Activated CD4-positive, alpha-beta T cell treated with anti-CD3 and anti-CD28 coated beads, Interleukin-2, amount 10 ng/mL, durations not matched to agents 7 days and 5 days (primary cell): ENCODE results near the gene GLB1L2. TPM values are rescaled to one million over a fixed set of nuclear protein-coding genes. Genes with fewer than 3 reads are reported as not detected.

Experiments used
- CTCF ChIA-PET: fragments of 350-600 bp; sonication (Branson Sonifier 250); formaldehyde crosslinking; loops from one replicate; lab custom pipeline; 2021; ENCODE audit warnings: antibody characterized with exemption; lab: Charles Lee
- POLR2A ChIA-PET: fragments of 350-600 bp; sonication (Branson Sonifier 250); formaldehyde crosslinking; loops from one replicate; lab custom pipeline; 2021; ENCODE audit warnings: antibody characterized with exemption; lab: Charles Lee
- DNase-seq: peaks from one replicate; pipeline ENCODE4 v3.0.0-alpha.2; 2020
- H3K27ac Mint-ChIP-seq: one replicate; pipeline ENCODE4 v1.8.0; 2021; ENCODE audit warnings: mild to moderate bottlenecking, moderate library complexity, mixed read lengths
- H3K27me3 Mint-ChIP-seq: one replicate; pipeline ENCODE4 v1.8.0; 2021; ENCODE audit warnings: mixed read lengths
- H3K36me3 Mint-ChIP-seq: one replicate; pipeline ENCODE4 v1.8.0; 2021; ENCODE audit warnings: low read depth, mixed read lengths
- H3K4me1 Mint-ChIP-seq: one replicate; pipeline ENCODE4 v1.8.0; 2021; ENCODE audit warnings: mixed read lengths
- H3K4me3 Mint-ChIP-seq: one replicate; pipeline ENCODE4 v1.8.0; 2021; ENCODE audit warnings: mild to moderate bottlenecking, moderate library complexity, mixed read lengths
- H3K9me3 Mint-ChIP-seq: one replicate; pipeline ENCODE4 v1.8.0; 2021; ENCODE audit warnings: mixed read lengths
- total RNA-seq, 2 experiments: library from RNA; stranded (reverse); gene quantifications; one replicate each; pipeline ENCODE4 v1.2.3, GENCODE V29; 2021

The GLB1L2 gene
- total RNA-seq, 2 experiments from 2014 or later = 1.6 to 2.4 TPM

GRCh38 chr11:134390706-134391569 lies 59.1 kb downstream of the GLB1L2 start:
- Mint-ChIP-seq H3K9me3 (no peaks in the 10 kb centered on the region), H3K36me3 (no peaks in the 10 kb centered on the region), H3K27me3 (peaks cover 4% of the 10 kb centered on the region), H3K27ac (no peak overlapping the region), H3K4me3 (no peak overlapping the region), H3K4me1 (peaks cover 19% of the 10 kb centered on the region)
- POLR2A ChIA-PET = no interaction called here
- DNase-seq = no peak
- CTCF ChIA-PET = interaction anchor here (0.6 kb wide), 1 partner anchor 95 kb away, joined by 3 read pairs; no protein-coding TSS in a partner anchor

DNA sequence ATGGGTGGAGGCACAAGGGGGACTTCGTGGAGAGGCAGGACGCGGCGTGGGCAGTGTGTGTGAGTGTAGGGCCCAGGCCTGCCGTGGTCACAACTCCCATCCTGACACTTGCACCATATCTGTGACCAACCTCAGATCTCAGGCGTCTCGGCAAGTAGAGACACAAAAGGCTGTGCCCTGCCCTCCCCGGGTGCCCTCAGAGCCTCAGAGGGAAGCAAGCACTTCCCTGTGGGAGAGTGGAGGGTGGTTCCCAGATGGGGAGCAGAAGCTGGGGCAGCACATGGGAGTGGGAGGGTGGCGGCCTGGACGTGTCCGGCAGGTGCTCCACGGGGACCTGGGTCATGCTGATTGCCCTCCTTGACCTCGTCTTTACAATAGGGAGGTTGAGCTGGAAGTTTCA lies 59.9 kb downstream of the GLB1L2 start:
- ChIA-PET CTCF (no interaction called here), POLR2A (no interaction called here)
- H3K4me1 Mint-ChIP-seq = peaks cover 12% of the 10 kb centered on the region
- DNase-seq = no peak
- H3K27ac Mint-ChIP-seq = no peak overlapping the region
- H3K9me3 Mint-ChIP-seq = no peaks in the 10 kb centered on the region
- H3K27me3 Mint-ChIP-seq = no peaks in the 10 kb centered on the region
- no peak overlapping the region for H3K4me3 Mint-ChIP-seq
- H3K36me3 Mint-ChIP-seq = no peaks in the 10 kb centered on the region

DNA sequence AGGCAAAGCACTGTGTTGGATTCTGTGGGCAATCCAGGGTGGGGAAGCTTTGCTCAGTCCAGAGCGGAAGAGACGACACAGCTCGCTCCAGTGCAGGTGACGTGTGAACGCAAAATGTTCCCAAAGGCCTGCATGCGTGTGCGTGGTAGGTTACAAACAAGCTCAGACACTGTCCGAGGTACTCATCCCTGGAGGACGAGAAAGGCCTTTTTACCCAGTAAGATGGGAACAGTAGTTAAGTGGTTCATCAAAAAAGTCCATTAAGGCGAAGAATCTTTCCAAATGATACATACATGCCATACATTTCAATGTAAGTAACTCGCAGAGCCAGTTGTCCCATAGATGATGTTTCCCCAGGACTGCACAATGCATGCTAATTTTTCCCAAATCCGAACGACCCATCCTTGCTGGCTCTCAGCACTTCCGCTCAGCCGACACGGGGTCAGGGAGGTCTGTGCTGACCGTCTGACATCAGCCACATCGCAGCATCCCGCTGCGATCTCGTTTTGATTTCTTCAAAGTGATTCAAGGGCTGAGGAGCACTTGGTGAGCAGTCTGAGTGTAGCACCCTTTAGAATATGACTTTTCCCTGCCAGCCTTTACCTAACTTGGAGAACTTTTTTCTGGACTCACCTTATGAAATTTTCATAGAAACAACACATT lies 61.3 kb downstream of the GLB1L2 start:
- Mint-ChIP-seq H3K27me3 (no peaks in the 10 kb centered on the region), H3K9me3 (no peaks in the 10 kb centered on the region), H3K36me3 (no peaks in the 10 kb centered on the region), H3K4me1 (peaks cover 3% of the 10 kb centered on the region), H3K27ac (no peak overlapping the region), H3K4me3 (no peak overlapping the region)
- ChIA-PET CTCF (no interaction called here), POLR2A (no interaction called here)
- DNase-seq = no peak

- Mint-ChIP-seq H3K9me3 (no peaks in the 10 kb centered on the region), H3K4me3 (no peak overlapping the region)
- POLR2A ChIA-PET = no interaction called here
Observed at GRCh38 chr11:134393638-134394037, 61.9 kb downstream of the GLB1L2 start.

DNA sequence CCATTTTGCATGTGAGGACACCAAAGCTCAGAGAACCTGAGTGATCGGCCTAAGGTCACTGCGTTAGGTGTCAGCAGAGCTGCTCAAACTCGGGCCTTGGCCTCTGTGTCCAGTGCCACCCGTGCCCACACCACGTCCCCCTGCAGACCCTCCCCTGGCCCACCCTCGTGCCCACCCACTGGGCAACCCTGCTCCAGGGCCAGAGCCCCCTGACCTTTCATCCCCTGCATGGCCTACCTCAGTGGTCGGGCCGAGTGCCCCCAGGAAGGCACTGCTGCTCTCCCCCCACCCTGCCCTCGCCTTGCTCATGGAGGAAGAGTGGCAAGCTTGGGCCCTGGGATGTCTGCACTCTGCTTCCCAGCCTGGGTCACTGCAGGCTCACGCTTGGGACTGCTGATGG lies 62.5 kb downstream of the GLB1L2 start:
- CTCF ChIA-PET = no interaction called here
- H3K36me3 Mint-ChIP-seq = no peaks in the 10 kb centered on the region
- H3K4me1 Mint-ChIP-seq = no peaks in the 10 kb centered on the region
- H3K9me3 Mint-ChIP-seq = no peaks in the 10 kb centered on the region
- H3K27ac Mint-ChIP-seq = no peak overlapping the region
- no peak overlapping the region for H3K4me3 Mint-ChIP-seq
- H3K27me3 Mint-ChIP-seq = no peaks in the 10 kb centered on the region
- POLR2A ChIA-PET = no interaction called here
- DNase-seq = no peak

More at GRCh38 chr11:134393638-134394037, 61.9 kb downstream of the GLB1L2 start:
- H3K4me1 Mint-ChIP-seq = peaks cover 3% of the 10 kb centered on the region
- H3K27me3 Mint-ChIP-seq = no peaks in the 10 kb centered on the region
- CTCF ChIA-PET = no interaction called here
- DNase-seq = no peak
- no peaks in the 10 kb centered on the region for H3K36me3 Mint-ChIP-seq
- no peak overlapping the region for H3K27ac Mint-ChIP-seq

DNA sequence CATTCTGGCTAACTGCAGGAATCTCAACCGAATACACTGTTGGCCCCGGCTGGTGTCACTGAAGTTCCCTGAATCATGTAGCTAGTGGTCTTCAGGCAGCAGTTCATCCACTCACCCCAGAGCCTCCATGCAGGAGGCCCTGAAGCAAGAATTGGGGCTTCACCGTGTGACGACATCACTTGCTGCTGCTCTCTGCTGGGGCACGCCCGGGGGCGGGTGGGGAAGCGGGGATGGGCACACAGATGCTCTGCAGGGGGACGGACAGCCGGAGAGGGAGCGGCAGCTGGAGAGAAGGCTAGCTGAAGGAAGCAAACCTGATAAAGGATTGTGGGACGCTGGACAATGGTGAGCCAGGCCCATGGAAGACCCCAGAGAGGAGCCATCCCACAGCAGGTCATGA lies 63.2 kb downstream of the GLB1L2 start:
- H3K9me3 Mint-ChIP-seq = no peaks in the 10 kb centered on the region
- POLR2A ChIA-PET = no interaction called here
- no peaks in the 10 kb centered on the region for H3K27me3 Mint-ChIP-seq
- no peak overlapping the region for H3K4me3 Mint-ChIP-seq
- no peak for DNase-seq
- no peaks in the 10 kb centered on the region for H3K4me1 Mint-ChIP-seq
- H3K36me3 Mint-ChIP-seq = no peaks in the 10 kb centered on the region
- CTCF ChIA-PET = no interaction called here
- no peak overlapping the region for H3K27ac Mint-ChIP-seq

GRCh38 chr11:134397304-134398078 lies 65.7 kb downstream of the GLB1L2 start:
- H3K4me3 Mint-ChIP-seq = no peak overlapping the region
- H3K36me3 Mint-ChIP-seq = no peaks in the 10 kb centered on the region
- no peaks in the 10 kb centered on the region for H3K4me1 Mint-ChIP-seq
- CTCF ChIA-PET = no interaction called here
- peaks cover 9% of the 10 kb centered on the region for H3K27me3 Mint-ChIP-seq
- no peak overlapping the region for H3K27ac Mint-ChIP-seq
- POLR2A ChIA-PET = no interaction called here
- no peak for DNase-seq
- H3K9me3 Mint-ChIP-seq = no peaks in the 10 kb centered on the region

GRCh38 chr11:134398079-134398444 lies 66.3 kb downstream of the GLB1L2 start:
- ChIA-PET POLR2A (no interaction called here), CTCF (no interaction called here)
- Mint-ChIP-seq H3K4me1 (no peaks in the 10 kb centered on the region), H3K9me3 (no peaks in the 10 kb centered on the region), H3K36me3 (no peaks in the 10 kb centered on the region), H3K27ac (no peak overlapping the region), H3K4me3 (no peak overlapping the region), H3K27me3 (peaks cover 9% of the 10 kb centered on the region)
- DNase-seq = no peak

DNA sequence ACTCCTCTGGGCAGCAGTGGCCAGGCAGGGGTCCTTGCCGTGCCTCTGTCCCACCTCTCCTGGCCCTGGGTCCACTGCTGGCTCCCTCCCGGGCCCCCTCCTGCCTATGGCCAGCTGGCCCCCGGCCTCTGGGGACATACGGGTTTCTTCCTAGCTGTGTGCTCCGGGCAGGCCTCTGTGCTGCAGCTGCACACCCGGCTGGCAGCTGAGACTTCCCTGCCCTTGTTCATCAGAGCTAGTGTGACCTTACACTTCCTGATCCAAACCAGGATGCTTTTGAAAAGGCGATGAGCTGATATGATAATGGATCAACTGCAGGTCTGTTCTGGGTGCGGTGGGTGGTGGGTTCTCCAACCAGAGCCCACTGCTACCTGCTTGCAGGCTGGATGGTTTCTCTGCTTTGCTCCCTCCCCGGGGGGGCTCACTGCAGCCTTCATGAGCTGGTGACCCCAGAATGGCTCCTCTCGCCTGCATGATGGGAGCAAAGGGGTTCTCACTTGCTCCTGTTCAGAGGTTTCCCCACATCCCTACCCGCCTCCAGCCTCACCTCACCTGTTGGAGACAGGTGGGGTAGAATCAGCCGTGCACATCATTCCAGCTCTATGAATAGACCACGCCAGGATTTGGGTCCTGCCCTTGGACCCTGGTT lies 67.0 kb downstream of the GLB1L2 start:
- ChIA-PET POLR2A (no interaction called here), CTCF (no interaction called here)
- H3K4me3 Mint-ChIP-seq = no peak overlapping the region
- H3K36me3 Mint-ChIP-seq = no peaks in the 10 kb centered on the region
- no peaks in the 10 kb centered on the region for H3K4me1 Mint-ChIP-seq
- no peak for DNase-seq
- H3K9me3 Mint-ChIP-seq = no peaks in the 10 kb centered on the region
- no peak overlapping the region for H3K27ac Mint-ChIP-seq
- H3K27me3 Mint-ChIP-seq = peaks cover 9% of the 10 kb centered on the region

- DNase-seq = no peak
- Mint-ChIP-seq H3K4me1 (no peaks in the 10 kb centered on the region), H3K36me3 (no peaks in the 10 kb centered on the region), H3K27ac (no peak overlapping the region), H3K4me3 (no peak overlapping the region), H3K27me3 (peaks cover 9% of the 10 kb centered on the region), H3K9me3 (no peaks in the 10 kb centered on the region)
- ChIA-PET POLR2A (no interaction called here), CTCF (no interaction called here)
Observed at GRCh38 chr11:134399293-134399654, 67.5 kb downstream of the GLB1L2 start.

DNA sequence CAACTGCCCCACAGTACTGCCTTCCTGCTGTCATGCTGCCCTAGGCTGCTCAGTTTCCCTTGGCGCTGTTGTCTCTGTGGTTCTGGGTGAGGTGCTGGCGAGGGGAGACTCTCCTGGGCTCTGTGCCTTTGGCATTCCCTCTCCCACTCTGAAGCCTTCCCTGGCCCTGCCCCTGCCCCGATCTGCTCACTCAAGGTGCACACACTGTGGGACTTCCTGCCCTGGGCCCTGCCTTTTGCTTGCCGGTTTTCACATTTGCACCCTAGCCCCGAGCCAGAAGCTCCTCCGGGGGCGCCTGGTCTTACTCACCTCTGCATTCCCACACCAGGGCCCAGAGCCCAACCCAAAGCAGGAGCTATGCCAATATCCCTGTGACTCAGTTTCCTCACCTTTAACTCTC lies 68.2 kb downstream of the GLB1L2 start:
- peaks cover 9% of the 10 kb centered on the region for H3K27me3 Mint-ChIP-seq
- POLR2A ChIA-PET = no interaction called here
- DNase-seq = no peak
- no peak overlapping the region for H3K27ac Mint-ChIP-seq
- H3K9me3 Mint-ChIP-seq = no peaks in the 10 kb centered on the region
- H3K36me3 Mint-ChIP-seq = no peaks in the 10 kb centered on the region
- H3K4me1 Mint-ChIP-seq = no peaks in the 10 kb centered on the region
- CTCF ChIA-PET = interaction anchor here (0.6 kb wide), 1 partner anchor 30 kb away, joined by 3 read pairs; no protein-coding TSS in a partner anchor
- H3K4me3 Mint-ChIP-seq = no peak overlapping the region

DNA sequence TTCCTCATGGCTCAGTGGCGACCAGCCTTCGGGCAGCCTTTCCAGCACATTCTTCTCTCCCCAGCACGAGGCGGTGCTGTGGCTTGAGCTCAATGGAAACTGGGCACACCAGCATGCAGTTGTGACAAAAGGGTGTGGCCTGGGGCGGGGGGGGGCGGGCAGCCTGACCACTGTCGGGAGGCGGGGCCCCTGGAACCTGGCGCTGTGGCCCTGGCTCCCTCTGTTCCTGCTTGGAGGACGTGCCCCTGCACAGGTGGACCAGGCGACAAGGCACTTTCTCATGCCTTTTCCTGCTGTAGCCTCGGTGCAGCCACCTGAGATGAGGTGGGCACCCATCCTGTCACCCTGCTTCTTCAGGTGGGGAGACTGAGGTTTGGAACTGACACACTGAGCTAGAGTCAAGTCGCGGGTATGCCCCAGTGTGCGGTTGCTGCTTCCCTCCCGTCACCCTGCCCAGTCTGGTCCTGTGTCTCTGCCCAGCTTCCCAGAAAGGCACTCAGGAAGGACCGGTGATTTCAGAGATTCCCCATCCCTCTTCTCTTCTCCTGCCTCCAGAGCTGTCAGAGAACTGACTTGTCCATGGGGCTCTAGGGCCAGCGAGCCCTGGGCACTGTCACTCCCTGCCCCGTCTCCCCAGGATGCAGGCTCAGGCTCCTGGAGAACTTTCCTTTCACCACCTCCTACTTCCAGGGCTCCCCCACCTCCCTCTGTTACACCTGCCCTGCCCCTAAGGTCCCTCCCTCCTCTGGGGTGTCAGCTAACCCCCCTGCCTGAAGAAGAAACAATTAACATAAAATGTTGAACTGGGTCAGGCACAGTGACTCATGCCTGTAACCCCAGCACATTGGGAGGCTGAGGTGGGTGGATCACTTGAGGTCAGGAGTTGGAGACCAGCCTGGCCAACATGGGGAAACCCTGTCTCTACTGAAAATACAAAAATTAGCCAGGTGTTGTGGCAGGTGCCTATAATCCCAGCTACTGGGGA lies 70.3 kb downstream of the GLB1L2 start:
- Mint-ChIP-seq H3K27ac (no peak overlapping the region), H3K4me1 (no peaks in the 10 kb centered on the region), H3K27me3 (peaks cover 10% of the 10 kb centered on the region), H3K4me3 (no peak overlapping the region), H3K9me3 (no peaks in the 10 kb centered on the region), H3K36me3 (no peaks in the 10 kb centered on the region)
- no peak for DNase-seq
- ChIA-PET CTCF (no interaction called here), POLR2A (no interaction called here)
